B cell (primary cell): ENCODE data around the gene GLT1D1.

ENCODE experiments used
- CTCF ChIP-seq: fragments of 200-600 bp; IDR thresholded peaks from one replicate; pipeline ENCODE4 v1.8.0; 2022; ENCODE audit warnings: antibody characterized with exemption, mild to moderate bottlenecking
- EZH2 ChIP-seq: IDR thresholded peaks from 2 replicates; pipeline ENCODE4 v1.6.1; 2012; ENCODE audit warnings: borderline replicate concordance, low read depth, mild to moderate bottlenecking, moderate library complexity, low read length; ENCODE audit not compliant: insufficient read depth, poor library complexity, severe bottlenecking

GRCh38 chr12:128959901-128960300 is 106.6 kb downstream of the GLT1D1 start:
- TF ChIP-seq CTCF (no peak), EZH2 (no peak)
